ENCODE data around the gene CRYBG1.

DNA sequence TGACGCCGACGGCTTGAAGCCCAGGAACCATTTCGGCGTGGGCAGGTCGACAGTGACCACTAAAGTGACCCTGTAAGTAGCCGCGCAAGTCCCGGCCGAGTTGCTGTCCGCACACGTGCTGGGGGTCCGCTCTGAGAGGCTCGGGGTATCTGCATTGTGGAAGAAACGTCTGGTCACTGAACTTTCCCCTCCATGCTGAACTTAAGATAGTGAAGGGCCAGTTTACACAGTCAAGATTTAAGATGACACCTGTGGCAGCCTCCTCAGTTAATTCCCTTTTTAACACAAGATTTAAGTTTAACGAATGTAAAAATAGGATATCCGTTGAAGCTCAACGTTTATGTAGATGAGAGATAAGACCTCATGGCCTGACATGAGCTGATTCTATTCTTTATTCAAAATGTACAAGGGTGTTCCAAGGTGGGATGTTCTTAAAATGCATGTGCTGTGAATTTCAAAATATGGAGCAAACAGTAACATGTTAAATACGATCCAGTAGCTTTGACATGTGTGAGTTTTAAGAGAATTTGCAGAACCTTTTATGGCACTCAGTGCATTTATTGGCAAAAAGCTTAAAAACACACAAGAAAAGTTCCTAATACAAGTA is 152.6 kb downstream of the CRYBG1 start:
- TF ChIP-seq, protein P1, sequence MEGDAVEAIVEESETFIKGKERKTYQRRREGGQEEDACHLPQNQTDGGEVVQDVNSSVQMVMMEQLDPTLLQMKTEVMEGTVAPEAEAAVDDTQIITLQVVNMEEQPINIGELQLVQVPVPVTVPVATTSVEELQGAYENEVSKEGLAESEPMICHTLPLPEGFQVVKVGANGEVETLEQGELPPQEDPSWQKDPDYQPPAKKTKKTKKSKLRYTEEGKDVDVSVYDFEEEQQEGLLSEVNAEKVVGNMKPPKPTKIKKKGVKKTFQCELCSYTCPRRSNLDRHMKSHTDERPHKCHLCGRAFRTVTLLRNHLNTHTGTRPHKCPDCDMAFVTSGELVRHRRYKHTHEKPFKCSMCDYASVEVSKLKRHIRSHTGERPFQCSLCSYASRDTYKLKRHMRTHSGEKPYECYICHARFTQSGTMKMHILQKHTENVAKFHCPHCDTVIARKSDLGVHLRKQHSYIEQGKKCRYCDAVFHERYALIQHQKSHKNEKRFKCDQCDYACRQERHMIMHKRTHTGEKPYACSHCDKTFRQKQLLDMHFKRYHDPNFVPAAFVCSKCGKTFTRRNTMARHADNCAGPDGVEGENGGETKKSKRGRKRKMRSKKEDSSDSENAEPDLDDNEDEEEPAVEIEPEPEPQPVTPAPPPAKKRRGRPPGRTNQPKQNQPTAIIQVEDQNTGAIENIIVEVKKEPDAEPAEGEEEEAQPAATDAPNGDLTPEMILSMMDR (IDR thresholded peaks at IDR 0.05; ENCODE audit: low read length) = no peak
- no peak for TF ChIP-seq EZH2 (optimal IDR thresholded peaks at IDR 0.05; ENCODE audit: low read depth, low read length)
